Psoas muscle (tissue), 8 donors: ENCODE results near the gene NRP2. TPM values are rescaled to one million over a fixed set of nuclear protein-coding genes. Genes with fewer than 3 reads are reported as not detected.
A peak's percentile ranks its signal among the peaks of the same experiment; 100 is the strongest.

Source experiments
- ATAC-seq, 4 donors: fragments of 200-7000 bp; cut with Tn5 transposase; one replicate each; pipeline ENCODE4 v1.9.1; 2020; ENCODE audit warnings: moderate library complexity in 3 of 4, mild to moderate bottlenecking in 2 of 4
- DNase-seq, 2 donors: peaks; one replicate each; pipeline ENCODE4 v3.0.0-alpha.2; 2020
- H3K27ac ChIP-seq: fragments of 200-600 bp; one replicate; pipeline ENCODE4 v1.8.0; 2022
- H3K27me3 ChIP-seq, 3 donors: fragments of 200-600 bp in 1 of 3; one replicate each; pipeline versions ENCODE4 v1.6.1 to v1.8.0; 2013 to 2022; ENCODE audit warnings: low read length in 2 of 3, mild to moderate bottlenecking in 2 of 3, moderate library complexity in 1 of 3; ENCODE audit not compliant: insufficient read depth in 3 of 3
- H3K36me3 ChIP-seq, 2 donors: fragments of 200-600 bp in 1 of 2; one replicate each; pipeline versions ENCODE4 v1.6.1 to v1.8.0; 2013 to 2022; ENCODE audit warnings: low read depth in 1 of 2, mild to moderate bottlenecking in 1 of 2, moderate library complexity in 1 of 2; ENCODE audit not compliant: insufficient read depth in 1 of 2
- H3K4me1 ChIP-seq: fragments of 200-600 bp; one replicate; pipeline ENCODE4 v1.8.0; 2022
- H3K4me3 ChIP-seq: fragments of 200-600 bp; one replicate; pipeline ENCODE4 v1.8.0; 2022; ENCODE audit warnings: mild to moderate bottlenecking
- H3K9me3 ChIP-seq: fragments of 200-600 bp; one replicate; pipeline ENCODE4 v1.8.0; 2022
- WGBS, 3 donors: extraction: QIAGEN DNeasy Blood & Tissue Kit; methylation state at CpG; one replicate each; pipeline versions ENCODE4 v1.1.6 to v1.1.7; 2013; 5-methylcytosine and 5-hydroxymethylcytosine counted together
- intact Hi-C, 2 donors: fragments of 100-400 bp; cut with DNase I; formaldehyde crosslinking; loops; one replicate each; pipeline versions ENCODE4 v1.11.0 to v1.14.2; 2022
- polyA plus RNA-seq, 3 donors: library from polyadenylated mRNA; stranded (reverse); fragments of 200-250 nt; gene quantifications; one replicate each; pipeline ENCODE4 v1.2.3, GENCODE V29; 2013
- total RNA-seq, 4 donors: library from RNA; stranded (reverse); fragmentation: NEBNext Ultra II Directional in 2 of 4; extraction: Animal tissue kit (Norgen Biotek cat#: 25700) in 2 of 4; gene quantifications; one replicate each; pipeline versions ENCODE4 v1.2.1 to v1.2.4, GENCODE V29; 2021 to 2023
- TF ChIP-seq, protein P1 (sequence below): fragments of 200-600 bp; IDR thresholded peaks from one replicate; pipeline ENCODE4 v1.8.0; 2022; ENCODE audit warnings: antibody characterized with exemption
- donor health status: healthy with polysubstance abuse.
- donor health status: DM: no; HTN: no; CAD: no; lungs with moderate emphysema.
- donor health status: Bipolar disorder and iron deficiency.
- donor health status: healthy.
- donor health status: DM: yes; HTN: yes; CAD: no.
- donor health status: DM: no; HTN: no; CAD: no.
- donor health status: DM: no; HTN: no; CAD: no.
- donor health status: DM: yes; HTN: yes; CAD: no.

Gene NRP2
- total and polyA plus RNA-seq, 7 donors, result 0.67 to 6.9 (median 2.4) TPM

DNA sequence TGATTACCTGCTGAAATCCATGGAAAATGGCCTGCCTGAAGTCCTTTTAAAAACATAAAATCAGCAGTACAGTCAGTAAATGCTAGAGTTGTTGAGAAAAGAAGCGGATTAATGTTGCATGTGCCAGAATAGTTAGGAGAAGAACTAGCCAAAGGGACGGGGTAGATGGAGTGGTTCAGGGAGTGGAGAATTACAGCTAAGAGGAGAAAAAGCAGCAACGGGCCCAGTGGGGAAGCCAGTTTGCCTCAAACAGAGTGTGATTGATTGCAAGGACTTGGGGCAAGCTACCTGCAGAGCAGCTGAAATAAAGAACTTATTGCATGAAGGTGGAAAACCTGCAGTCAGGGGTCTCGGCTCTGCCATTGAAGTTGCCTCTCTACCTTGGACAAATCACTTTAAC, 79.1 kb downstream of the NRP2 start:
- intact Hi-C loops, result no loop called here
- 79 to 93% (median 83%) methylated on average over 4 of the region's 4 CpGs for WGBS, 3 donors
- peaks cover 0 to 14% (median 4%) of the 10 kb centered on the region in 3 donors for H3K27me3 ChIP-seq
- no peak for DNase-seq
- no peaks in the 10 kb centered on the region for H3K9me3 ChIP-seq
- H3K4me3 ChIP-seq, result no peak overlapping the region
- no peak overlapping the region for H3K27ac ChIP-seq
- TF ChIP-seq, protein P1, sequence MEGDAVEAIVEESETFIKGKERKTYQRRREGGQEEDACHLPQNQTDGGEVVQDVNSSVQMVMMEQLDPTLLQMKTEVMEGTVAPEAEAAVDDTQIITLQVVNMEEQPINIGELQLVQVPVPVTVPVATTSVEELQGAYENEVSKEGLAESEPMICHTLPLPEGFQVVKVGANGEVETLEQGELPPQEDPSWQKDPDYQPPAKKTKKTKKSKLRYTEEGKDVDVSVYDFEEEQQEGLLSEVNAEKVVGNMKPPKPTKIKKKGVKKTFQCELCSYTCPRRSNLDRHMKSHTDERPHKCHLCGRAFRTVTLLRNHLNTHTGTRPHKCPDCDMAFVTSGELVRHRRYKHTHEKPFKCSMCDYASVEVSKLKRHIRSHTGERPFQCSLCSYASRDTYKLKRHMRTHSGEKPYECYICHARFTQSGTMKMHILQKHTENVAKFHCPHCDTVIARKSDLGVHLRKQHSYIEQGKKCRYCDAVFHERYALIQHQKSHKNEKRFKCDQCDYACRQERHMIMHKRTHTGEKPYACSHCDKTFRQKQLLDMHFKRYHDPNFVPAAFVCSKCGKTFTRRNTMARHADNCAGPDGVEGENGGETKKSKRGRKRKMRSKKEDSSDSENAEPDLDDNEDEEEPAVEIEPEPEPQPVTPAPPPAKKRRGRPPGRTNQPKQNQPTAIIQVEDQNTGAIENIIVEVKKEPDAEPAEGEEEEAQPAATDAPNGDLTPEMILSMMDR, result no peak
- no peaks in the 10 kb centered on the region for H3K4me1 ChIP-seq
- ATAC-seq, result no peak
- no peaks in the 10 kb centered on the region for H3K36me3 ChIP-seq

DNA sequence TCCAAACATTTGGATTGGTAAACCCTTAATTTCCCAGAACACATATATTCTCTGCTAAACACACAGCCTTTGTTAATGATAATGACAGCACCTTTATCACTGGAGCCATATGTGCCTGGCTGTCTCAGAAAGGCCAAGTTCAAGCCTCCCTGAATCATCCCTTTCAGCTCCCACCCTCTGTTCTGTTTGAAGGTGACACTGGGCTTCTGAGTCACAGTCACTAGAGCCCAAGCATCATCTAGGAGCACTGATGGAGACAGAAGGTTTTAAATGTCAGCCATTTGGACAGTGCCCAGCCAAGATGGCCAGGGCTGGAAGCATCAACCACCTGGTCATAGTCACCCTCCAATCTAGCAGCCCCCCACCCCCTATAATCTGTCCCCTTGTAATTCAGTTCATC, 80.6 kb downstream of the NRP2 start:
- intact Hi-C loops, result no loop called here
- no peak for DNase-seq
- H3K27me3 ChIP-seq, result peaks cover 0 to 14% (median 4%) of the 10 kb centered on the region in 3 donors
- no peaks in the 10 kb centered on the region for H3K9me3 ChIP-seq
- H3K4me1 ChIP-seq, result no peaks in the 10 kb centered on the region
- TF ChIP-seq, protein P1, result no peak
- no peak overlapping the region for H3K4me3 ChIP-seq
- no peak overlapping the region for H3K27ac ChIP-seq
- no peaks in the 10 kb centered on the region for H3K36me3 ChIP-seq
- no peak for ATAC-seq

DNA sequence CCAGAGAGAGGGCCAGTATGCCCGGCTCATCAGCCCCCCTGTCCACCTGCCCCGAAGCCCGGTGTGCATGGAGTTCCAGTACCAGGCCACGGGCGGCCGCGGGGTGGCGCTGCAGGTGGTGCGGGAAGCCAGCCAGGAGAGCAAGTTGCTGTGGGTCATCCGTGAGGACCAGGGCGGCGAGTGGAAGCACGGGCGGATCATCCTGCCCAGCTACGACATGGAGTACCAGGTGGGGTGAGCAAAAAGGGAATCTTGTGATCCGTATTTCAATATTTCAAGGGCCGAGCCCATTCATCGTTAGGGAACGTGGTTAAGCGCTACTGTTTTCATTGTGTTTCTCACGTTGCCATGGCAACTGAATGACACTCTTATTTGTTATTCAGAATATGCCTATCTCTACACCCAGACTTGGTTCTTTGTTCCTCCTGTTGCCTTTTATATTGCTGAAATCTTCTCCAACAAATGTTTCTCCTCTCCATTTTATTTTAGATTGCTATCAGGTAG, 81.5 kb downstream of the NRP2 start:
- ATAC-seq, result peak in 3 of 4 donors; percentile 43 to 63 (median 44)
- H3K27ac ChIP-seq, result no peak overlapping the region
- intact Hi-C loops, result no loop called here

DNA sequence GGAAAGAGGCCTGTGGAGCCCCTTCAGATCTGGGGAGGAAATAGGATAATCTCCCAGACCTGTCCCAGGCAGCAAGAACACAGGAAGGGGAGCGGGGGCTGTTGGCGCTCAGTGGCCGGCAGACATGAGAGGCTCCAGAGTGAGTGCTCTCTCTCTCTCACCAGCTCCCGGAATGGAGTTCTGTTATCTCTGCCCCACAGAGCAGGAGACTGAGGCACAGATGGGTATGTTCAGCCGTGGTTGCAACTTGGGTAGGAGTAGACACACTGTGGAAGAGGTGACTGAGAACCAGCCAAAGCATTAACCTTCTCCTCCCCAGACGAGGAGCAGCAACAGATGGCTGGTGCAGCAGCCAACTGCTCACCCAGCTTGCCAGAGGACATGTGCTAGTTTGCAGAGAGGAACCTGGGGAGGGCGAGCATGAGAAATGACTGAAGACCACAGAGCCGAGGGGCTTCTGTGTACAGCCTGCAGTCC, 82.0 kb downstream of the NRP2 start:
- intact Hi-C loops, result no loop called here

More for the DNA sequence above, 81.5 kb downstream of the NRP2 start:
- Histone ChIP-seq H3K36me3 (no peaks in the 10 kb centered on the region), H3K4me3 (no peak overlapping the region), H3K9me3 (no peaks in the 10 kb centered on the region), H3K4me1 (no peaks in the 10 kb centered on the region), H3K27me3 (peaks cover 0 to 14% (median 4%) of the 10 kb centered on the region in 3 donors)
- 25 to 29% (median 27%) methylated on average over 21 of the region's 21 CpGs for WGBS, 3 donors
- TF ChIP-seq, protein P1, result no peak
- DNase-seq, result peak; percentile 42 to 62

More for the DNA sequence above, 82.0 kb downstream of the NRP2 start:
- TF ChIP-seq, protein P1, result no peak
- no peak overlapping the region for H3K4me3 ChIP-seq
- H3K27ac ChIP-seq, result no peak overlapping the region
- ATAC-seq, result no peak
- WGBS, 3 donors, result 21 to 29% (median 25%) methylated on average over 8 of the region's 8 CpGs
- H3K36me3 ChIP-seq, result no peaks in the 10 kb centered on the region
- DNase-seq, result no peak
- H3K4me1 ChIP-seq, result no peaks in the 10 kb centered on the region
- peaks cover 0 to 14% (median 4%) of the 10 kb centered on the region in 3 donors for H3K27me3 ChIP-seq
- no peaks in the 10 kb centered on the region for H3K9me3 ChIP-seq
